ENCODE results near the gene PIK3C2G. TPM values are rescaled to one million over a fixed set of nuclear protein-coding genes. Genes with fewer than 3 reads are reported as not detected.

PIK3C2G gene
- total RNA-seq, 1 experiment from 2014 or later: not detected

GRCh38 chr12:18267427-18268099, 6.2 kb downstream of the PIK3C2G start:
- Mint-ChIP-seq H3K27ac (no peak overlapping the region), H3K9me3 (no peaks in the 10 kb centered on the region), H3K36me3 (ENCODE audit: insufficient read depth in 1 of 3, low read depth in 3 of 3) (no peaks in the 10 kb centered on the region), H3K27me3 (ENCODE audit: low read depth) (no peaks in the 10 kb centered on the region), H3K4me1 (no peaks in the 10 kb centered on the region), H3K4me3 (no peak overlapping the region)
- TF ChIP-seq, protein P1, sequence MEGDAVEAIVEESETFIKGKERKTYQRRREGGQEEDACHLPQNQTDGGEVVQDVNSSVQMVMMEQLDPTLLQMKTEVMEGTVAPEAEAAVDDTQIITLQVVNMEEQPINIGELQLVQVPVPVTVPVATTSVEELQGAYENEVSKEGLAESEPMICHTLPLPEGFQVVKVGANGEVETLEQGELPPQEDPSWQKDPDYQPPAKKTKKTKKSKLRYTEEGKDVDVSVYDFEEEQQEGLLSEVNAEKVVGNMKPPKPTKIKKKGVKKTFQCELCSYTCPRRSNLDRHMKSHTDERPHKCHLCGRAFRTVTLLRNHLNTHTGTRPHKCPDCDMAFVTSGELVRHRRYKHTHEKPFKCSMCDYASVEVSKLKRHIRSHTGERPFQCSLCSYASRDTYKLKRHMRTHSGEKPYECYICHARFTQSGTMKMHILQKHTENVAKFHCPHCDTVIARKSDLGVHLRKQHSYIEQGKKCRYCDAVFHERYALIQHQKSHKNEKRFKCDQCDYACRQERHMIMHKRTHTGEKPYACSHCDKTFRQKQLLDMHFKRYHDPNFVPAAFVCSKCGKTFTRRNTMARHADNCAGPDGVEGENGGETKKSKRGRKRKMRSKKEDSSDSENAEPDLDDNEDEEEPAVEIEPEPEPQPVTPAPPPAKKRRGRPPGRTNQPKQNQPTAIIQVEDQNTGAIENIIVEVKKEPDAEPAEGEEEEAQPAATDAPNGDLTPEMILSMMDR (conservative IDR thresholded peaks at IDR 0.05): no peak
- H2BK120ac ChIP-seq (ENCODE audit: low read depth, low read length, poor library complexity, severe bottlenecking): no peak overlapping the region
- no peaks in the 10 kb centered on the region for H3K9me3 ChIP-seq (ENCODE audit: control insufficient read depth, low read depth, low read length)
- H2AFZ ChIP-seq (ENCODE audit: low read length): no peak overlapping the region
- H3K79me1 ChIP-seq (ENCODE audit: insufficient read depth, low read depth, low read length, poor library complexity, severe bottlenecking): no peaks in the 10 kb centered on the region
- no peak overlapping the region for H4K5ac ChIP-seq (ENCODE audit: insufficient read length, low read depth, low read length)
- WGBS (ENCODE audit: extremely low coverage, insufficient read length, low lambda C conversion rate): no CpG with 5 or more reads among the region's 9 CpGs
- no peak overlapping the region for H4K8ac ChIP-seq (replicated peaks; ENCODE audit: insufficient read length, low read depth, low read length)
- no peak overlapping the region for H3K4me2 ChIP-seq (ENCODE audit: insufficient read depth, insufficient read length, low read length)
- no peak for DNase-seq
- H3K4me1 ChIP-seq (ENCODE audit: insufficient read depth, low read length): no peaks in the 10 kb centered on the region
- no peaks in the 10 kb centered on the region for H3K27me3 ChIP-seq (ENCODE audit: insufficient read depth, low read length)
- H4K91ac ChIP-seq (ENCODE audit: insufficient read length, low read depth, low read length): no peak overlapping the region
- H3K79me2 ChIP-seq (ENCODE audit: insufficient read depth, low read length): no peaks in the 10 kb centered on the region
- no peak overlapping the region for H3K27ac ChIP-seq (ENCODE audit: insufficient read length, low read depth, low read length)
- no peak overlapping the region for H2BK15ac ChIP-seq (ENCODE audit: low read depth, low read length)
- no peak overlapping the region for H3T11ph ChIP-seq (ENCODE audit: low read length)
- H3K9ac ChIP-seq (ENCODE audit: extremely low read depth, insufficient read length, low read length): no peak overlapping the region
- no peak overlapping the region for H3K14ac ChIP-seq (ENCODE audit: insufficient read depth, low read length)
- no peak overlapping the region for H3K18ac ChIP-seq (ENCODE audit: insufficient read length, low read depth, low read length)
- no peak overlapping the region for H3K4ac ChIP-seq (ENCODE audit: low read depth, low read length)
- no peak overlapping the region for H2AK5ac ChIP-seq (ENCODE audit: insufficient read length, low read length)
- H4K20me1 ChIP-seq (ENCODE audit: control insufficient read depth, insufficient read depth, insufficient read length): no peaks in the 10 kb centered on the region
- H2BK20ac ChIP-seq (ENCODE audit: low read depth, low read length, poor library complexity, severe bottlenecking): no peak overlapping the region
- H3K23me2 ChIP-seq (ENCODE audit: insufficient read length, low read depth, low read length, poor library complexity, severe bottlenecking): no peaks in the 10 kb centered on the region
- no peak overlapping the region for H3K23ac ChIP-seq (ENCODE audit: insufficient read length, low read depth, low read length)
- no peak overlapping the region for H3K56ac ChIP-seq (ENCODE audit: insufficient read length, low read depth, low read length)
- H2BK5ac ChIP-seq (ENCODE audit: insufficient read length, low read length): no peak overlapping the region
- H2BK12ac ChIP-seq (ENCODE audit: insufficient read length, low read depth, low read length): no peak overlapping the region
